DMS79 (cell line): ENCODE results near the gene ADGRB2.

Experiments
- DNase-seq: peaks from one replicate; lab custom pipeline; 2025; lab: John Stamatoyannopoulos, UW

The ADGRB2 gene

DNA sequence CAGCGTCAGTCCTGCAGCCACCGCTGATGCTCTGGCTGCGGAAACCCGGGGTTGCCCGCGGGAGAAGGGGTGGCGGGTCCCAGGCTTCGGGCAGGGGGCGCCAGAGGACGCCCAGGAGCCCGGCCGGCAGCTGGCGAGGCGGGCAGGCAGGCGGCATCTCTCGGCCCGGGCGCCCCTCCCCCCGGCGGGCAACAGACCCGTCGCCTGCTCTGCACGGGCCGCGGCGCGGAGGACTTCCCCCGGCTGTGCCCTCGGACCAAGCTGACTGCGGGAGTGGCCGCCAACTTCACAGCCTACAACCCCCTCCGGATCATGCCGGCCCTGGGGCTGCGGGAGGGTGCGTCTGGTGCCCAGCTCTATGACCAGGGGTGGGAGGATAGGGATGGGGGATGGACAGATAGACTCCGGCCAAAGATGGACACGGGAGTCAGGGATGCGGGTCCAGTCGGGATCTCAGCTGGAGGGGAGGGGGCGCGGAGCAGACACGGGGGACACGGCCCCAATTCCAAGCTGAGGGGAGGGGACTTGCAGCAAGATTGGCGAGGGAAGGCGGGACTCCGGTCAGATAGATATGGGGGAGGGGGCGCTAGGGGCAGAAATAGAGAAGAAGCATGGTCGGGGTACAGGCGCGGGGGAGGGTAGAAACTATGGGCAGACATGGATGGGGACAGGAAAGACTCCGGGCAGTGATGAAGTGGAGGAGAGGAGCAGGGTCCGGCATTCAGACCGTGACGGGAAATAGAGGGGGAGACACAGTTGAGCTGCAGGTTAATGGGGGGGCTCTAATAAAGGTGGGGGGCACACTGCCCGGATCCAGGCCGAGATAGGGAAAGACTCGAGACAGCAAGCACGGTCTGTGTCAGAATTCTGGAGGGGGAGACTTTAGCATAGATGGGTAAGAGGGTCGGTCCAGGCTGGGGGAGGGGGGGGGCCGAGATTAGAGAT is 1.1 kb downstream of the ADGRB2 start:
- peak; percentile 63 for DNase-seq

DNA sequence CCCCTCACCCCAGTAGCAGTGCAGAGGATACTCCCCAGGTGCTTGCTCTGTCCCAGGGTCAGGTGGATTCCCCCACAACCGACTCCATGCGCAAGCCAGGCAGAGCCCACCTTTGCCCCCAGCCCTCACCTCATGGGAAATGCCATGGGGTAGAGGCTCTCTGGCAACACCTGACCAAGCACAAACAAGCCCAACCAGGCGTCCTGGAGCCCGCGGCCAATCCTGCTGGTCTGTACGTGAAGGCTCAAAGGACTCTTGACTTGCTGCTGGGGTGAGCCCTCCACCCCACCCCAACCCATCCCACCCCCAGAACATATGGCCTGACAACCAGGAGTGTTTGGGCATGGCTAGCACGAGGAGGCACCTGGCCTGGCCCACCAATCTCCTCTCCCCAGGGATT is 1.8 kb downstream of the ADGRB2 start:
- DNase-seq: no peak

DNA sequence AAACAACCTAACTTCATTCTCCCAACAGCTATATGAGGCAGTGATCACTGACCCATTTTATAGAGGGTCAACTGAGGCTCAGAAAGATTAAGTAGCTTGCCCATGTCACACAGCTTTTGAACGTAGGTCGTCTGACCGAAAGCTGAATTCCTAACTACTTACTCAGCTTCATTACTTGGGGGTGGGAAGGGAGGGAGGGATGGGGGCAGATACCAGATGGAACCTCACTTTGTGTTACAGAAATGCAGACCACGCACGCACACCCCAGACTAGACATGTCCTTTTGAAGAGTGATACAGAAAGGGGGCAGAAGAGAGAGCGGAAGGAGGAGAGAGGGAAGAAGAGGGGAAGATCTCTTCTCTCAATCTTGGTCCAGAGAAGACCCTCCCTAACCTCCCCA is 2.3 kb downstream of the ADGRB2 start:
- no peak for DNase-seq

DNA sequence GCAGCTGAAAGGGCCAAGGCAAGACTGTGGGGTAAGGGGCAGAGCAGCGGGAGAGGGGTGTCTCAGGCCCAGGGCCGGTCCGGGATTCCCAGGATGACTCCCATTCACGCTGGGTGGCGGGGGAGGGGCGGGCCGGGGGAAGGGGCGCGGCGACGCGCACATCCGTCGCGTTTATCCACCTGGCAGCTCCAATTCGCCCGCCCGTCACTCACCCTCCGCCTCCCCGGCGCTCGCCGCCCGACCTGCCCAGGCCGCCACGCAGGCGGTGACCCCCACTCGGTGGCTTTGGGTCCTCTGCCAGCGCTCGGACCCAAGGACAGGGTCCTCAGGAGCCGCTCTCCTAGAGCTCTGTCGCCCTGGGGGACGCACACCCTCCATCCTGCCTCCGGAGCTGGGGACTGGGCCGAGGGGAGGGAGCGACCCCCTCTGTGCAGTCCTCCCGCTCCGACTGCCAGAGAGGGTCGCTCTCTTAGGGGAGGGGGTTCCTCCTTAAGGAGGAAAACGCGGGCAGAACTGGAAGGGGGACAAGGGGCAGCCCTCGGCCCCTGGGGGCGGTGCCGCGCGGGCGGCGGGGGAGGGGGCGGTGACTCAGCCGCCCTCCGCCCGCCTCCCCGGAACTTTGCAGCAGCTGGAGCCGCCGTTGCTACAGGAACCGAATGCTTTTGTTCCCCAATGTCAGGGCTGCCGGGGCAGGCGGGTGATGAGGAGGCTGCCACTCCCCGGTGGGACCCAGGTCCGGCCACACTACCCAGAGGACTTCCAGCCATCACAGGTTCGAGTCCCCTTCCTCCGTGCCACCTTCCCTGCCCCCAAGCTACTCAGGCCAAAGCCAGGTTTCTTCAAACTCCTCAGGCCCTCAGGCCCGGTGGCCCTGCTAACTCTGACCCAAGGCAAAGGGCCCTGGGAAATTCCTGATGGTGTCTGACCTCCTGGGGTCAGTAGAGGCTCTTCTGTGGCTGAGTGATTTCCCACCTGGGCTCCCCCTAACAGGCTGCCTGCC is 3.4 kb downstream of the ADGRB2 start:
- peak; percentile 28 for DNase-seq

DNA sequence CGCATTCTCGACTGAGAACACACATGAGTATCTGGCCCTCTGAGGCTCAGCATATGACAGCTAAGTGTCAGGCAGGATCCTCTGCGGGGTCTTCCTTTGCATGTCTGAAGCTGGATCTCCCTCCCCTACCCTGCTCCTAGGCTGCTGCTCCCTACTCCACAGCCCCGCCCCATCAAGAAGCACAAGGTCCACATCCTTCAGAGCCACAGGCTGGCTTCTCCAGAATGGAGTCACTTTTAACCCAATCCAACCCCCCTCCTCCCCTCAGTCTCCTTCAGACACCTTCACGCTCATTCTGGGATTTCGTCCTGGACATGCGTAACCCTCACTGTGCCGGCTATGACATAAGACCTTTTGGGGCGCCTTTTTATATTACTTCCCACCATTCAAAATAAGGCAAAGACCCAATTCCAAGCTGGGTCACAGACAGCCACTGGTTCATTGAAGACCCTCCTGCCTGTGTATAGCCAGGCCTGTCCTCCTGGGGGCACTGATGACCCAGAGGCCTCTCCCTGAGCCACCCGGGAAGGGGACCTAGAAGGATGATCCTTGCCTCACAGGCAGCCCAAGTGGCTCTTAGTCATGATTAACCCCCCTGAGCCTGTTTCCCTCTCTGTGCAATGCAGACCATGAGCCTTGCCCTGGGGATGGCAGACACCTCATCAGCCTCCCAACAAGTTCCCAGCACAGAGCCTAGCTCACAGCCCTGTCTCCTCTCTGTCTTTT is 4.7 kb downstream of the ADGRB2 start:
- DNase-seq: no peak

DNA sequence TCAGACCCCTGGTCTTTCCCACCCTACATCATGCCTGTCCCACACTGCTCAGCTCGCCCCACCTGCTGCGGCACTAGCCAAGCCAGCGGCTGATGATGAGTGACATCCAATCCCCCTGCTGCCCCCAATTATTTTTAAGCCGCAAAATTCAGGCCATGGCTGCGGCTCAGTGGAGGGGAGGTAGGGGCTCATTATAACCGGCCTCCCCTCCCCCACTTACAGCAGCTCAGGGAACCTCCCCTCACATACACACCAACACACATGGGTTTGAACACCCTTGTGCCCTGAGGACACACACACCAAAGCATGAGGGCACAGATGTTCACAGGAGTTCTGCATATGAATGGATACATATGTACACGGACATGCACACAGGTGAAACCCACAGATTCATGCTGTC is 5.3 kb downstream of the ADGRB2 start:
- no peak for DNase-seq

DNA sequence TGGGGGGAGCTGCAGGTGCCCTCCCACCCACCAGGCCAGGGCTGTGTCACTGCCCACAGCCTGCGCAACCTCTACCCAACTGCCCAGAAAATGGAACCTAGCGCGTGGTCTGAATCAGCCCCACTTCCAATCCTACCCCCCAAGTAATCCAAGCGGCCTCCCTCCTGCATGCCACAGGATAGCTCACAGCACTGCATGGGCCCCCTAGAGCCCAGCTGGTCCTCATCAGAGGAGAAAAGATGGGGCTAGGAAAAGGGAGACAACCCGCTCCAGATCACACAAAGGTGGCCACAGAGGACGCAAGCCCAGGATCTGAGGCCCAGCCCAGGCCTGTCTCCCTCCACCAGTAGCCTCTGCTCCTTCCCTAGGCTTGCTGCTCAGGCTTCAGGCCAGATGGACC is 6.2 kb downstream of the ADGRB2 start:
- DNase-seq: no peak

DNA sequence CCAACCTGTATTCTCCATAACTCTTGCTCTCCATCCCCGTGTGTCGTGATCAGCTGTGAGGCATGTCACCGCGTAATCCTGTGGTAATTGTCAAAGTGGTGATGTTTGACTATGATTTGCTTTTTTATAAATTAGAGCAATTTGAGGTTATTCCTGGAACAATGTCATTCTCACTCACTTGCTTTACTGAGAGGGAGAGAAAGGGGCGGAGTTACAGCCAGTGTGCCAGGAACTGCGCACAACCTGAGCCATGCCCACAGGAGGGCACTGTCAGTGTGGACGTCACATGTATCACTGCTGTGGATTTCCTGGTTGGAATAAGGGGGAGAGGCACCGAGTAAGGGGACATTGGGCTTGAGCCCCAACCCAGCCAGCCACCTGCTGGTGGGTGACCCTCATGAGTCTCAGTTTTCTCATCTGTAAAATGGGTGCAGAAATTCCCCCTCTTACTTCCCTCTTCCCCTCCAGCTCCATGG is 6.9 kb downstream of the ADGRB2 start:
- no peak for DNase-seq

DNA sequence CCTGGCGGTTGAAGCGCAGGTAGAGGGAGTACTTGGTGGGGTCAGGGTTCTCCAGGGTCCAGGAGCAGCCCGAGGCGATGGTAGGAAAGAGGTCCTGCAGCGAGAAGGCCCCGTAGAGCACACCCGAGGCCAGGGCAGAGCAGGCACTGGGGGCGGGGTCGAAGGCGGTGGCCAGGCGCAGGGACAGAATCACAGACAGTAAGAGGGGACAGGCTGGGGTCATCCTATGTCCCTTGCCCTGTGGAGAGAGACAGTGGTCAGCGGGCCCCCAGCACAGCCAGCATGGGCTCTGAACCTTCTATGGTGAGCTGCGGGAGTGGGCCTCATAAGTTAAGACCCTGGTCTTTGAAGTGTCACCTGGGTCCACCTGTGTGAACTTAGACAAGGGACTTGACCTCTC is 7.6 kb downstream of the ADGRB2 start:
- no peak for DNase-seq

DNA sequence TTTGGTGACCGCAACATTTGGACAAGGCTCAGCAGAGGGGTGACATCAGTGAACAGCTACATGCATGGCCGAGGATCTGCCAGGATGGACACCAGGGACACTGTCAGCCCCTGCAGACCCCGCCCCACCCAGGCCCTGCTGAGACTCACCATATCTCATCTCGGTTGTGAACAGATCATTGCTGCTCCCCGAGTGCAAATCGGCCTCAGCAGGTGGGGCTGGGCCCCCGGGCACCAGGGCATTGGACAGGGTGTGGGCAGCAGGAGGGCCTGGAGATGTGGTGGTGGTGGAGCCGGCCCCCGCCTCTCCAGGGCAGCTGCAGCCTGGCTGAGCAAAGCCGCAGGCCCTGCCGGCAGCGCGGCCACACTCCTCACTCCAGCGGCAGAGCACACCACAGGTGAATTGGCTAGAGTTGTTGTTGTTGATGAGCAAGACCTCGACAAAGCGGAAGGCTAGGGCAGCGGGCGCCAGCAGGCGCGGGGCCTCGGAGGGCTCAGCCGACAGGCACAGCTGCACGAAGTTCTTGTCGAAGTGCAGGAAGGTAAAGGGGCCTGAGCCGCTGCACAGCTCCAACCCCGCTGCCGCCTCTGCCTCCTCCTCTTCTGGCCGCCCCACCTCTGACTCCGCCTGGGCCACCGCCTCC is 8.2 kb downstream of the ADGRB2 start:
- no peak for DNase-seq

DNA sequence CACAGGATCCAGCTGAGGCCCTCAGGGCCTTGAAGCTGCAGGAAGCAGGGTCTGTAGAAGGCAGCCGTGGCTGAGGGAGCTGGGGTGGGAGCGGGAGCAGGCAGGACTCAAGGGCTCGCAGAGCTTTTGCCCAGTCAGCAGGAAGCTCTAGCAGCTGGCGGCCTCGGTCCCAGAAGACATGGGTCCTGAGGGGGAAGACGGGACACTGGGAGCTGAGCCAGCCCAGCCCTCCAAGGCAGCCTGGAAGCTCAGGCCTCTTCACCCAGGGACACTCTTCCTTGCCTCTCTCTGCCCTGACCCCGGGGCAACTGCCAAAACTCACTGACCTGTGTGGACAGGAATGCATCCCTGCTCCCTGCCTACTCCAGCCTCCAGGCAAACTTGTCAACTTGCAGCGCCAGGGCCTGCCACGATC is 8.9 kb downstream of the ADGRB2 start:
- DNase-seq: peak; percentile 71

DNA sequence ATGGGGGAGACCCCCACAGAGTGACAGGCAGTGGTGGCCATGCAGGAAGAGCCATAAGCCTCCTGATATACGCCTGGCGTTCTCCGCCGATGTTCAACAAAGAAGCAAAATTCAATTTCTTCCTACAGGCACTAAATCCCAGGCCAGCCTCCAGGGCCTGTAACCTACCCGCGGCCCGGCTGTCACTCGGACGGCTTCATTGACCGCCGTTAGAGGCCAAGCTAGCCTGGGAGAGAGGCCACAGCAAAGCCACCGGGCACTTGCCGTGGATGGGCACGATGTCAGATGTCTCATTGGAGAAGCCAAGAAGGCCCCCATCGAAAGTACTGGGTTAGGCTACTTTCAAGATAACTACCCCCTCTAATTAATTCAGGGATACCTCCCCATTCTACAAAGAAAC is 9.7 kb downstream of the ADGRB2 start:
- no peak for DNase-seq

DNA sequence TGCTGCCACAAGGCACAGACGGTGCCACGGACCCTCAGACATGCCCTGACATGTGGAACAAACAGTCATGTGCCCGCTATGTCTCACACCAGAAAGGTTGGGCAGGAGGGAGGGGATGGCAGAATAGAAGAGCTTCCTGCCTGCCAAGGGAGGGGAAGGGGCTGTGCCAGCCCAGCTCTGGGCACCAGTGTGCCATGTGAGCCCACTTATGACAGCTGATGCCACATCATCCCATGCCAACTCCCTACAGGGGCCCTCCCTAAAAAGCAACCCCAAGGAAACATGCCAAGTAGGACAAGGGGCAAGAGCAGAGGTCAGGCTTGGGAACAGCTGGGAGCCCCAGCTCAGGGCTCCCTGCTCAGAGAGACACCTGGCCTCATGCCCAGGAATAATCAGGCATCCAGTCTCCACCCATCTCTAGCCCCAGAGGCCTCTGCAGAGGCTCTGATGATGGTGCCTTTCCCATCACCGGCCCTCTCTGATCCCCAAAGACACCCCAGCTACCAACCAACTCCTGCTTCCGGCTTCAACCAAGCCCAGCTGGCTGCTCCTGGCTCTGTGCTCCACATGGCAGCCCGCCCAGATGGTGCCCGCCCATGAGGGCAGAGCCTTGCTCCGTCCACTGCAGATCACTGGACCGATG is 10.3 kb downstream of the ADGRB2 start:
- DNase-seq: peak; percentile 100

DNA sequence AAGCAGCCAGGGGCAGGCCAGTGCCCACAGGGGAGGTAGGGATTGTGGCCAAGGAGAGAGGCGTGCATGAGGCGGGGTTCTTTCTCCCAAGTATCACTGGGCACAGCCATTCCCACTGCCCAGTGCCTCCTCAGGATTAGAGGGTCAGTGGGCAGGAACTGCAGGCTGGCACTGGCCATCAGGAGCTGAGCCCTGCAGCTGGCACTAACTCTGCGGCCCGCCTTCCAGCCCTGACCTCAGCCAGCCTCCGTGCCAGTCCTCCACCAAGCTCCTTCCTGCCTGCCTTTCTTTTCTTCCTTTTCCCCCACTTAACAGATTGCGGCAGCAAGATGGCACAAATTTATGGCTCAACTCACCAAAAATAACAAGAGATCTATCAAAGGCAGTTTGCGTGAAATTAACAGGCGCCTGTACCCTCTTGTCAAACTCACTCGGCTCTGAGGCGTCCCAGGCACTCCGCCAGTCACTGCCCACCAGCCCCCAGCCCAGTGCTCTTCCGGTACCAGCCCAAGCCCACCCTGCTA is 11.1 kb downstream of the ADGRB2 start:
- DNase-seq: peak; percentile 73

DNA sequence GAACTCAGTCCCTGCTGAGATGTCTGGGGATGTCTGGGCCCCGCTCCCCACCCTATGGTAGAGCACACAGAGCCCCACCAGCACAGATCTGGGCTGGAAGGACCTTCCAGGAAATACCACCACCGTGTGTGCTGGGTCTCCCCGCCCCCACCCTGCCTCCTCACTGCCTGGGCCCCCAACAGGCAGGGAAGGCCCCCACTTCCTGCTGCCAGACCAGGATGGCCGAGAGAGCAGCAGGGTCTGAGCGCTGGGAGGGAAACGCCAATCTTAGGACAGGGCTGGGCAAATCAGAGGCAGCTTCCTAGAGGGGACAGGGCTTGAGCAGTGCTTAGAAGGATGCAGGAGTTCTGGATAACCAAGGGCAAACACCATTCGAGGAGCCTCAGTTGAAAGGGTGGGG is 11.9 kb downstream of the ADGRB2 start:
- DNase-seq: no peak

DNA sequence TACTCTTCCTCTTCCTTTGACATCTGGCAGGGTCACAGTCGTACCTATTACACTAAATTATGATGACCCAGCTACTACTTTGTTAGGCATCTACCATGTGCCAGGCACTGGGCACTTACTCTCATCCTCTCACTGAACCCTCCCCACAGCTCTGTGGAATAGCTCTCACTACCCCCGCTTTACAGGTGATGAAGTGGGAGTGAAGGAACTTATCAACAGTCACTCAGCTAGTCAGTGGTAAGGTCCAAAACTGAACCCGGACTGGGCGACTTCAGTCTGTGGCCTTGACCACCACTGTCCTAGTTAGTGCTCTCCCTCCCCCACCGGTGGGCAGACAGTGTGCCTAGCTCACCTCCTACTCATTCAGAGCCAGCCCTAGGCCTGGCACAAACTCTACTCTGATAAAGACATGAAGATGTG is 12.3 kb downstream of the ADGRB2 start:
- DNase-seq: no peak

DNA sequence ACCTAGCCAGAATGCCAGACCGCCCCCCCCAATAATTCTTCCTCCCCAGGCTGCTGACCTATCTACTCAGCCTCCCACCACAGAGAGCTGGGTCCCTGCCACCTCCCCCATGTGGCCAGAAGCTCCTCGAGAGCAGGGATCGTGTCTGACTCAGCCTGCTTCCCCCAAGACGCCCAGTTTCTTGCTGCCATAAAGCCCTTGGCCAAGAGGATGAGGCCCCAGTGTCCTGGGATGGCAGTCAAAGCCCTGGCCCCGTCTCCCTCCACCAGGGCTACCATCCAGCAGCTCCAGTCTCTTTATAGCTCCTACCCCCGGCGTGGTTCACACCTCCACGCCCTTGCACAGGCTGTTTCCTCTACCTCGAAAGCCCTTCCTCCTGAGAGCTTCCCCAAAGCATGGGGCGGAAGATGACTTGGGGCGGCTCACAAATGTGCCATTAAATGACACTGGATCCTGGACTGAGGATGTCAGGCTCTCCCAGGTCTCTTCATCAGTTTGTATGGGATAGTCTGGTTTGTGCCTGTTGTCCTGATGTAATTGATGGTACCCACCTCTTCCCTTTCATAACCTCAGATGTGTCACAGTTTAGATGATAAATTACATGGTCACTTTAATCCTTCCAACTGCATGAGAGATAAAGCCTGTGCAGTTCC is 13.2 kb downstream of the ADGRB2 start:
- no peak for DNase-seq

DNA sequence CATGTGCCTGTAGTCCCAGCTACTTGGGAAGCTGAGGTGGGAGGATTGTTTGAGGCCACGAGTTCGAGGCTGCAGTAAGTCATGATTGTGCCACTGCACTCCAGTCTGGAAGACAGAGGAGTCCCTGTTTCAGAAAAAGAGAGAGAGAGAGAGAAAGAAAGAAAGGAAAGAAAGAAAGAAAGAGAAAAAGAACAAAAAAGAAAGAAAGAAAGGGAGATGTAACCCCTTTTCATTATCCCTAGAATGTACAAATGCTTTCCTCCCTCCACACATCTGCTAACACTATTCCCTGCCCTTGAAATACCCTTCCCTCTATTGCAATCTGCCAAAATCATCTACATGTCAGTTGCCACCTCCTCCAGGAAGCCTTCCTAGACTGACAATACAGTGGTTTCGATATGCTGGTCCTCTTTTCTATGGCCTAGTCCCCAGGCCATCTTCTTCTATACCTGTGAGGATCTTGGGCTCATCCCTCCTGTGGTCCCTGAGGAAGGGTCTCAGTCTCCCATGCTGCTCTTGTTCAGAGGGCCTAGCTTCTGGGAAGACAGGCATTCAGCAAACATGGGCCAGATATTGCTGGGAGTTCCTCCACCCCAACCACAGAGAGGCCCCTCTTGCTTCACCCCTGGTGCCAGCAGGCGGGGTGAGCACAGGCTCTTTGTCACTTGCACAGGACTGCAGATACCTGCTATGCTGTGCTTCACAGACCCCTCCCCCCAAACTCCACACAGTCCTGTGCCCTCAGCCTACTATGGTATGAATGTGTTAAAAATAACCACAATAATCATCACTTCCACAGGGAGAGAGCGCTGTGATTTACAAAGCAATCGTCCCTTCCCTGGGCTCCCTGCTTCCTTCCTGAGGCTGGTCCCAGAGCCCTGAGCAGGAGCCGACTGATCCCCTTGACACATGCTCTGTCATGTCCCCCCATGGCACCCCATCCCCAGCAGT is 14.1 kb downstream of the ADGRB2 start:
- no peak for DNase-seq

DNA sequence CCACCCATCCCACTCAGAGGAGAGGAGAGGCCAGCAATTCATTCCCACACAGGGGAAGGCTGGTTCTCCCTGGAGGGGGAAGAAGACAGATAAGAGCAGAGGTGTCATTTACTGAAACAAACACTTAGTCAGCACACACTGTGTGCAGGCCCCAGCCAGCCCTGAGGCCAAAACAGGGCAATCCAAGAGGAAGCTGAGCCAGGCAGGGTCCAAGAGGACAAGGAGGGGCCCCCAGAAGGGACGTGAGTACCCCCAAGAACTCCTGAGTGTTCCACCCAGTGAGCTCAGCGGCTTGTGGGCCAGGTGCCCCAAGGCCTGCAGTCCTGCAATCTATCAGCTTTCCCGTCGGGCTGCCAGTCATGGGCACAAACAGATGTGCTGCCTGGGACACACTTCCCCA is 15.8 kb downstream of the ADGRB2 start:
- DNase-seq: no peak
